HG02840 (cell line): ENCODE results near the gene TRPV5.

ENCODE experiments used
- ATAC-seq: cut with Tn5 transposase; IDR thresholded peaks from one replicate; pipeline ENCODE4 v1.9.1; 2021; ENCODE audit warnings: mild to moderate bottlenecking, moderate library complexity, moderate number of reproducible peaks; ENCODE audit not compliant: unreplicated experiment, low FRiP score

The TRPV5 gene

DNA sequence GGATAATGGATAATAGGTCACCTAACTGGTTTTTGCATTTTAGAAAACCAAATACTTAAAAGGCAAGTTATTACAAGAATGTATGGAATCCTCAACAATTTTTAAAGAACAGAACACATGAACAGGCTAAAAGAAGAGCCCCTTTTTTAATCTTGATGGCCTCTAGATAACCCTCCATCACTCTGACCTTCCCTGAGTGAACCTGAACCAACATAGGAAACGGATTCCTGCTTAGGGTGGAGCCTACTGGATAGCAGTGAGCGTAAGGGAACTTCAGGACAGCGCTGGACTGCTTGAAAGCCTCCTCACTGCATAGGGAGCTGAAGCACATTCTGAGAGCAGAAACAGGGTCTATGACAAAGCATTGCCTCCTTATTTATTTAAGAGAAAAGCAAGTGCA, 20.5 kb downstream of the TRPV5 start:
- ATAC-seq = no peak

DNA sequence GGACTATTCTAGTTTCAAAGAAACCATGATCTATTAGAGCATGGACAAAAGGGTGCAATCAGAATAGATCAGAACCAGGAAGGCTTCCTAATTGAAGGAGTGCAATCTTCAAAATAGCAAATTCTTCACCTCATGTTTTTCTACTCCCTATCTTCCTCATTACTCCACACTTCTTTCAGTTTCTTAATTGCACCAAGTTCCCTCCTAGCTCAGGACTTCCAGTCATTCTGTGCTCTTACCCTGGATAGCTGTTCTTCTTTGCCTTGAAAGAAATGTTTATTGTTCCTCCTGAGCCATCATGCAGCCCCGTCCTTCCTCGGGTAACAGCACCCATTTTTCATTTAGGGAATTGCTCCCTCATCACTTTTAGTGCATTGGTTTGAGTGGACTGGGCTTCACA, 23.1 kb downstream of the TRPV5 start:
- ATAC-seq = no peak

DNA sequence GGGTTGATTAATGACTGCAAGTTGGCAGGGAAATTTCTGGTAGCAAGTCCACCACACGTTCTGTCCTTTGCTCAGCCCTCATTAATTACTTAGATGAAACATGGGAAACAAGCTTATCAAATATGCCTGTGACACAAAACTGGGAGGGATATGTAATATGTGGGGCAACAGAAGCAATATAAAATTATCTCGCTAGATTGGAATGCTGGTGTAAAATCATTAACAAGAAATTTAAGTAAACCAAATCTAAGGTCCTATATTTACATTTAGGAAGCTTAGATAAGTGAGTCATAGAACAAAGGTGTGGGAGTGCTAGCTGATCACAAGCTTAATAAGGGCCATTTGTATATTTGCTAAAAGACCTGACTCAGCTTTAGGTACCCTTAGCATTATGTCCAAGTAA, 23.5 kb downstream of the TRPV5 start:
- no peak for ATAC-seq

DNA sequence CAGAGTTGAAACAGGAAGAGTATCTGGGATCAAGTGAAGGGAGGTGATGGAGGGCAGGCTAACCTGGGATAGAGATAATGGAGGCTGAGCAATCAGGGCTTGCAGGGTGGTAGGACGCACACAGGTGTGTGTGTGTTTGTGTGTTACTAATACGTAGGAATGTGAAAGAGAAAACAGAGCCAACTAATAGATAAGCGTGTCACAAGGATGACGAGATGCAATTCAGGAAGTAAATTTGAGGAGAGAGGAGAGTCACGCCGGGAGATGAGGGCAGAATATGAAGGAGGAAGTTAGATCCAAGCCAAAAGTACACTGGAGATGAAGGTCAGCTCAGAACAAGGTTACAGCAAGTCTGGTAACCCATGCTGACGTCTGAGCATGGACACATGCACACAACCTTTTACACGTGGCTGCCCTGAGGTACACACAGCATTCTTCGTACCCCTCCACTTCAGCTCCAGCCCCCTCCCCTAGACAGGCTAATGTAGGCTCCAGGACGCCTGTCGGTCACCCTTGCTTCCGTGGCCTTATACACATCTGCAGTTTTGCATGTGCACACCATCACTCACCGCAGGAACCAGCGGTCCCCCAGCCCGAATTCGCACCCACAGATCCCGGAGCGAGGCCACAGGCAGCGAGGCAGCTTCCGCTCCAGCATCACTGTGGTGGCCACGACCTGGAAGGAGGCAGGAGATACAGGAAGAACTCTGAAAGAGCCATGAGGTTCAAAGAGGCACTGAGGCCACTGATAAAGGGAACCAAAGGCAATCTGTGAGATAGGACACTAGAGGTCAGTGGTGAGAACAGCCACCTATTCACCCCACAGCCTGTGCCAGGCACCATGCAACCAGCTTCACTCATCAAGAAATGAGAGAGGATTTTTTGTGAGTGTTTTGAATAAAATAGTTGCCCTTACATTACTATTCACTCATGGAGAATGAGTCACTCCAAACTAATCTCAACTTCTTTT, 24.3 kb downstream of the TRPV5 start:
- ATAC-seq = no peak

DNA sequence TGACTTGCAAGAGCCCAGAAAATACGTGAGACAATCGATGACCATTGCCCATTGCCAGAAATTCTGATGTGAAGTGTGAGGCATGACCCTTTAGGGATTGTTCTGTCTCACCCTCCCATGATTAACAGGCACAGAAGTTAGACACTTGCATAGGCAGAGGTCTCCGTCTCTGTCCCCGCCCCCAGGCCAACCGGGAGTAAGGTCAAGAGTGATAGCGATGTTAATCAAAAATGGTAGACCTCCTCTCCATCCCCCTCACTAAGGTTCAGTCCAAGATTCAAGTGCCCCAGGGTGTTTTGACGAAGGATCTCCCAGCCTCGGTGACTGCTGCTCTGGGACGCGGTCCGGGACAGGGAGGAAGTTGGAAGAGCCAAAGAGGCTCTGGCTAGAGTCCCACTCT, 25.3 kb downstream of the TRPV5 start:
- ATAC-seq = no peak

DNA sequence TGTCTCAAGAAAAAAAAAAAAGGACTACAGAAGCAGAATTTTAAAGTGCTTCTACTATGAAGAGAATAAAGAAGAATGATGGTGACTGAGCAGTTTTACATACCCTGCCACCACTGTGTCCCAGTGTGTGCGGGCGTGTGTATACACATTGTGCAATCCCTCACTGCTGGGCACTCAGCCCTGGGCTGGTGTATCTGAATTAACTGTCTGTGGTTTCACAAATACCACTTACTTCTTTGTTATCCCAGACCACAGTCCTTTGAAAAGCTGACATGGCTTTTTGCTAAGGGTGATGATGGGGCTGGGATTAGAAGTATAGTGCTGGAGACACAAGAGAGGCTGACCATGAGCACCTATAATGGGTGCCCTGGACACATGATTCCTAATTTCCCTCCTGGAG, 26.9 kb downstream of the TRPV5 start:
- ATAC-seq = no peak

DNA sequence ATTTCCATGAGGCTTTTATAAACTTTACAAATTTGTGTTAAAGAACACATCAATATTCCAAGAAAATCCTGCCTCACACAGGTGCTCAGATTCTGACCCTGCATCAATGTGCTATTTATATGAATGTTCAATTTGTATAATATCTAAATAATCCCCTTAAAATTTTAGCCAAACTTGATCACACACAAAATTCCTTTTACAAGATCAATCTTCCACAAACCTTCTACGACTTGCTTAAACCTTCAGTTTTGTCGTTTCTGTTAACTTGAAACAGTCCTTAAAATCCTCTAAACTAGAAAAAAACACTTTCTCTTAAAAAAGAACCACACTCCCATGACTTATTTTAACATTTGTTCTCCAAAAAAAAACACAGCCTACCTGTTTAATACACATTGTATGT, 27.8 kb downstream of the TRPV5 start:
- no peak for ATAC-seq

DNA sequence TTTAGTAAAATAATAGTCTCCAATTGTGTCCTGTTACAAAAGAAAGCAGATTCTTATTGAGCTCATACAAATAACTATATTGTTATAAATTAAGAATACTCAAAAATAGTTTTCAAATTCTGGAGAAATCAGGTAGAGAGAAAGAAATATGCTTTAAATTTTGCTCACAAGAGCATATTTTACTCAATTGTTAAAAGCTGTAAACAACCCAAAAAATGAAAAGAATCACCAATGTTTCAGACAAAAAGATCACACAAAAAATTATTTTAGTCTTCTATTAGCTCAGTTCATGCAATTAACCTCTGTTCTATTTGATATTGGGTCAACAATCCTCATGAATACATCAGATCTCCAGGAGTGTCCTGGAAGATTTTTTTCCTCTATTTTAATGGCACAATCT, 29.4 kb downstream of the TRPV5 start:
- no peak for ATAC-seq

DNA sequence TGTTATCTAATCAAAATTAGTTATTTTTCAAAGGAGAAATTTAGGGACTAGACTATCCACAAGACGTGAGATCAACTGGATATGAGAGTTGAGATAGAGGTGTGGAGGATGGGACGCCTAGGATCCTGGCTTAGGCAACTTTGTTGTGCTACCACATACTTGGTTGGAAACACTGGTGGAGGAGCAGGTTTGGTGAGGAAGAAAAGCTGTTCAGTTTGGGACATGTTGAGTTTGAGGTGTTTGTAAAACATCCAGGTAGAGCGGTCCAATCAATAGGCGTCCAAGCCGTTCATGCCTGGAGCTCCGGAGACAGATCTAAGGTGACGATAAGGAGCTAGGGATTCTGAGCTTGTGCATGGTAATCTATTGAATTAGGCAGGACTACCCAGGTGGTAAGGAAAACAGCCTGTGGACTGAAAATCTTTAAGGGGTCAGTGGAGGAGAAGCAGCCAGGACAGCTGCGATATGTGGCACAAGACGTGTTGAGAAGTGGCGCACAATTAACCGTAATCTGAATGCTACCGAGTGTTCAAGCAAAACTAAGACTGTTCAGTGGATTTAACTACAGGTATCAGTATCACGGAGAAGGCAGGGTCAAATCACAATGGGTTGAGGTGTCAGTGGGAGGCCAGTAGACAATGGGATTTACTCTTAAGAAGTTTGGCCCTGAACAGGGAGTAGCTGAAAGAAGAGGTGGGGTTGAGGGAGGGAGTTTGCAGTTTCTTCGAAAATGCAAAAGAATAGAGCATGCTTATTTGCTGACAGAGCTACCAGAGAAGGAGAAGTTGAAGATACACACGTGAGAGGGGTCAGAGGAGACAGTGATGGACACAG, 31.9 kb downstream of the TRPV5 start:
- no peak for ATAC-seq

DNA sequence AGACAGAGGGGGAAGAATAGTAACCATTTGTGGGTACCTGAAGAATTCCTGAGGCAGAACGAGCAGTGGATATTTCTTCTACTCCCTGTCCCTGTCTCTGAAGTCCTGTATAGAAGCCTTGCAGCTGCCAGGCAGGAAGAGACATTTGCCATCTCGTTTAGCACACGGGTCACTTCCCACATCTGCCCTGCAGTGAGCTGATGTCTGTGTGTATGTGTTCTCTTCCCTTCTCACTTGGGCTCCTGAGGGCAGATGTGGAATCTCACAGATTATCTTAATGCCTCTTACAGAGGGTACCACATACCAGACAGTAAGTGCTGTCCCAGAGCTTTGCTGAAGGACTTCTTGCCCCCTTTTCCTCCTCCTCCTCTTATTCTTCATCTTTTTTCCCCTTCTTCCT, 33.9 kb downstream of the TRPV5 start:
- no peak for ATAC-seq

DNA sequence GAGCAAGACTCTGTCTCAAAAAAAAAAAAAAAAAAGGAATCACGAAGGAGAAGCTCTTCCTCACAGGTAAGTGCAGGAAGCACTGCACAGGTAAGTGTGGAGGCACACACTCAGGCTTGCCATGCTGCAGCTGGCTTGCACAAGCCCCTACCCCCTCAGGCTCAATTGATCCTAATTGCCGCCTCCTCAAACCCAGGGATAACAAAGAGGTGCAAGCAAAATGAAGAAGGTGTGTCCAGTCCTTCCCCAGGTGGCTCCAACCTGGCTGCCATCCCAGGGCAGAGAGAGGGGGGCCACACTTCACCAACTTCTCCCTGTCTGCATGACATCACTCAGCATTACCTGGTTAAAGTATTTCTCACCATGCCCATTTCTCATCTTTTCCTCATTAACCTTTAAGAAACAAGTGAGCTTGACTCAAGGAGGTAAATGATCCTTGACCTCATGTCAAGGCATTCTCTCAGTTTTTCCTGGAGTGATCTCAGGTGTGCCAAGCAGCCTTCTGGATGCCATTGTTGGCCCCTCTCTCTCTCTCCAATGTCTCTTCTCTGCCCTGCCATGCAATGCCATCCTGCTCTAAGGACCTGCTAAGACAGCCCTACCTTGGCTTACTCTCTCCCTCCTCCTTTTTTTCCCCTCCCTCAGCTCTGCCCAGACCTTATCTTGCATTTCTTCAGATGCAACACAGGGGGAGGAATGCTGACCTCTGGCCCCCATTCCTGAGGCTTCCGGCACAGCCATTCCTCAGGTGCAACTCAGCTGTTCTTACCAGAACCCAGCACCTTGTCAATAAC, 35.0 kb downstream of the TRPV5 start:
- no peak for ATAC-seq

DNA sequence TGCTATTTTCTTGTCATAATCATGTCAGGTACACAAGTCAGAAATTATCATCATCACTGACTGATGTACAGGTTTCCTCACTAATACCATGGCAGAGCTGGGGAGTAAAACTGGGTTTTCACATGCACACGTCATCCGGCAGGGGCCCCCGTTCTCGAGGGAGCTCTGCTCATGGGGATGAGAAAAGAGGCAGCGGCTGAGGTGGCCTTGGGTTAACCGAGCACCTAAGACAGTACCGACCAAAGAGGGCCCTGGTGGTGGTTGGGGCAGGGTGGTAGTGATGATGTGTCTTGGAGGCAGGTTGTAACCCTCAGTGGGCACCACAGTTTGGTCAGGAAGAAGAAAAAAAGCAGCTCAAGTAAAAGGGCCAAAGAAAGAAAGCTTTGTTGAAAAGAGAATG, 35.9 kb downstream of the TRPV5 start:
- no peak for ATAC-seq

DNA sequence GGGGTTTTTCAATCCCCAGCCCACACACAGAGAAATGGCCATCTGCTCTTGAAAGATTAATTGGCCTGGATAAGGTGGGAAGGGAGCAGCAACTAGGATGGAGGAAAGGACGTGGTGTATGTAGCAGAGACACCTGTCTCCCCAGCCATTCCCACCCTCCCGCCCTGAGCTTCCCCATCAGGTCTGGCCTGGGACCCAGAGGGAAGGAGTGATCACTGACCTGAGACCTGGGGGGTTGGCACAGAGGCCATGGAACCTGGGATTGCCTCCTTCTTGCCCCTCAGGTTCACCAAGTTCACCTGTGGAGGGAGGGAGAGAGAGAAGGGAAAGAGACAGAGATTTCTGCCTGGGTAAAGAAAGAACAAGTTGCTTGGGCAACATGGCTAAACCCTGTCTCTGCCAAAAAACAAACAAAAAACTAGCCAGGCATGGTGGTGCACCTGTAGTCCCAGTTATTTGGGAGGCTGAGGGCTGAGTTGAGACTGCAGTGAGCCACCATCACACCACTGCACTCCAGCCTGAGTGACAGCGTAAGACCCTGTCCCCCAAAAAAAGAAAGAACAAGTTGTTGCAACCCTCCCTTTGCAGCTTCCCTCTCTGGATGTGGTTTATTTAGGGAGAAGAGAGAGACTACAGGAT, 36.7 kb downstream of the TRPV5 start:
- no peak for ATAC-seq

DNA sequence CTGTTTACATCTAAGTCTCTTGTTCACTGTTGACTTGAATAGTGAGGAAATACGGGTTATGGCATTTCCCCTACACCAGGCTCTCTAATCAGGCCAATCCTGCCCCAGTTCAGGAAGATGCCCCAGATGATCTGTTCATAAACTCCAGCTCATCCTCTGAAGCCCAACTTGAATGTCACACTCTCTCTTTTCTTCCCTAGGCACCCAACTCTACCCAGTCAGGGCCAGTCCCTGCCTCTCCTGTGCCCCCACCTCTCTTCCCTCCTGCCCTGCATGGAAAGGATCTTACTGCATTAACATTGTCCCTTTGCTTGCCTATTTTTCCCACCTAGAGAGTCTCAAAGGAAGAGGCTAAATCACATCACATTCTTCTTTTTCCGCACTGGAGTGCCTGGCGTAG, 37.4 kb downstream of the TRPV5 start:
- ATAC-seq = no peak

DNA sequence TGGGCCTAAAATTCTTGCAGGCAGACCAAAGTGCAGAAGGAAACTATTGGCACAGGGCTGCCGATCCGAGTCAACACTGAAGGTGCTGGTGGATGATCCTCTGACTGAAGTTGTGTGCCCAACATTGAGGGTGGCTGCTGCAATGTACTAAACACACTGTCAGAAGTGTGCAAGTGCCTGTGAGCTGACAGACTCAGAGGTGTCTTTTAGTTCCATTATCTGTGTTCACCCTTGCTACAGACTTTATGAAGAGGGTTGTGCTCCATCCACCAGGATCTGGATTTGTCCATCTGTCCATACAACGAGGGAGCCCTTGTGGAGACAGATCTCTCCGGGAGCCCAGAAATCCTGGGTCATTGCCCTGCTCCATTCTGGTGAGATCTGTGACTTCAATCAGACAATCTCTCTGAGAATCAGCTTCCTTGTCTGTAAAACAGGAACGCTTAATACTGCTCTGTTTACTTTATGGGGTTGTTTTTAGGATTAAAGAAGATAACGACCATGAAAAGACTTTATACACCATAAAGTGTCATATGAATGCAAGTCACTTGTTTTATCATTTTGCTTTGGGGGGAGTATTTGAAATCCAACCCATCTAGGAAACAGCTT, 38.5 kb downstream of the TRPV5 start:
- ATAC-seq = no peak

DNA sequence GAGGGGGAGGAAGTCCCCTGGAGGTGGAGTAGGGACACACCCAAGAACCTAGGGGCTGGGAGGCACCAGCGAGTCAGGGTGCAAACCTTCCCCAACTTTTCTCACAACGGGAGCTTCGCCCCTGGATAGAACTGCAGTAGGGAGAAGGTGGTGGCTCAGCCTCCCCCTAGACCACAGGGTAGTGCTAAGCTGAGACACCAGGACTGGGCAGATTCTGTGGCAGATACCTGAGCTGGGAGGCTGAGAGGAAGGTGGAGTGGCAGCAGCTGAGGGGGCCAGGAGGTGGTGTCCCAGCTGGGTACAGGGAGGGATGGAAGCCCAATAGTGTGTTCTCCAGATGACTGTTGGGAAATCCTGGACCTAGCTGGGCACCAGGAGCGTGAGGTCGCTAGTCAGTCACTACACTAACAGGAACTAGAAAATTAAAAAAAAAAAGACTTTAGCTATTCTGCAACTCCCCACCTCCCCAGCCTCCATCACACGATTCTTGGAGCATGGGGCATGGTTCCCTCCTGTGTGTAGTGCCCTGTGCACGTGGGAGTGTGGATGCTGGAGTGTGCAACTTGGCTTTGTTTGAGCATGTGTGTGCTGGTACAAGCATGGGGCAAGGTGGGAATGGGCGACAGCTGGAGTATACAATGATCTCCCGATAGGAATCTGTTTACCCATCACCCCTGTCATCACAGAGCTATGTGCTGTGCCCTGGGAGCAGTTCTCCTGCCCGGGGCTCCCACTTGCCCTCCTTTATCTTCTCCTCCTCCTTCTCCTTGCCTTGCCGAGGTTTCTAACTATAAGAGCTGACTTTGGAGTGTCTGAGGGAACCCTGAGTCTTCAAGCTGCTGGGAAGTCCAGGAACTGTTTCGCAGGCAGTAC, 39.2 kb downstream of the TRPV5 start:
- no peak for ATAC-seq

DNA sequence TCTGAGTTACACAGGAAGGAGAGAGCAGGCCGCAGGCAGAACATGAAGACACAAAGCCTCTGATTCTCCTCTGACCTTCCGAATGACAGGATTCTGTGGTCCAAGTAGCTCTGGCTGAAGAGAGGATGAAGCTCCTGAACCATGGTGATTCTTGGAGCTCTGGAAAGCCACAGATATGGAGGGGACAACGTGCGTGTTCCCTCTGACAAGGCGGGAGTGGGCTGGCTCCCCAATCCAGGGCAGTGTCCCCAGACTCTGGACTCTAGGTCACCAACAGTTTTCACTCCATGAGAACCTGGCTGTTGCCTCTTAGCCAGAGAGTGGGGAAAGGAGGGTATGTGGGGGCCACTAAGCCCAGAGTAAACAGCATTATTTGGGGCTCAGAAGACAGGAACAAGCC, 40.6 kb downstream of the TRPV5 start:
- no peak for ATAC-seq

DNA sequence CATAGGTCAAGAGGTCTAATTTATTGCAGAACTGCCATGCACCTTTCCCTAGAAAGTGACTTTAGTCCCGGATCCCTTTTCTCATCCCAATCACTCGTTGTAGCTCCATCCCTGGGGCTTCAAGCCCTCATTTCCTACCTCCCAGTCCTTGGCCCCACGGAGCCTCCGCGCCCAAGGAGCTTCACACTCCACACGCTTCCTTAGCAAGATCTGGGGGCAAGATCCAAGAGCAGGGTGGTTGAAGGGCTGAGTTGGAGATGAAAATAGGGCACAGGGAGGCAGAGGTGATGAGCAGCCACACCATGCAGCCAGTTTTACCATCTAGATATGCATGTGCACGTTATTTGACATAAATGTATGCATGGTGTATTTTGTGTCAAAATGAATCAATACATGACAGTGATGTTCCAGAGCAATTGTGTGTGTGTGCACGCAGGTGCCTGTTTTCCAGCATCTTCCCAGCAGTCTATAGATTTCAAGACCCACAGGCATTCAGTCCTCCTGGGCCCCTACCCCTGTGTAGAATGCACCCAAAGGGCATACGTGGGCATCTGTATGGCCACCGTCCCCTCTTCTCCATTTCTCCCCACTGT, 42.0 kb downstream of the TRPV5 start:
- ATAC-seq = no peak
